MM.1S (cell line): ENCODE results near the gene RMI2.

Experiments used
- CTCF ChIP-seq: fragments of 300-600 bp; sonication (generic); IDR thresholded peaks from 2 replicates; pipeline ENCODE4 v1.5.1; 2016; ENCODE audit warnings: antibody characterized with exemption, low read length, mixed read lengths
- EZH2 ChIP-seq: fragments of 300-600 bp; sonication (generic); optimal IDR thresholded peaks from 2 replicates; pipeline ENCODE3; 2017; ENCODE audit warnings: low read depth, mild to moderate bottlenecking, antibody characterized with exemption, low read length, mixed read lengths
- EZH2phosphoT487 ChIP-seq: fragments of 300-600 bp; sonication (generic); IDR thresholded peaks from 2 replicates; pipeline ENCODE4 v1.6.1; 2018; ENCODE audit warnings: antibody characterized with exemption, low read length

GRCh38 chr16:11315510-11315909, 29.7 kb upstream of the RMI2 start:
- TF ChIP-seq CTCF: no peak
- no peak for TF ChIP-seq EZH2
- no peak for TF ChIP-seq EZH2phosphoT487
